Sigmoid colon (tissue), 7 donors: ENCODE results near the gene THBS3. TPM values are rescaled to one million over a fixed set of nuclear protein-coding genes. Genes with fewer than 3 reads are reported as not detected.
A peak's percentile ranks its signal among the peaks of the same experiment; 100 is the strongest.

Experiments
- DNase-seq: peaks from one replicate; pipeline ENCODE4 v3.0.0-alpha.2; 2019
- H3K27ac ChIP-seq, 4 donors: fragments of 200-600 bp; sonication (generic); one replicate each; pipeline ENCODE4 v1.5.1; 2016 to 2019; ENCODE audit warnings: mild to moderate bottlenecking in 1 of 4
- H3K27me3 ChIP-seq, 3 donors: fragments of 200-600 bp; sonication (generic); one replicate each; pipeline ENCODE4 v1.5.1; 2019; ENCODE audit warnings: mild to moderate bottlenecking in 1 of 3
- H3K36me3 ChIP-seq, 4 donors: fragments of 200-600 bp; sonication (generic); one replicate each; pipeline ENCODE4 v1.5.1; 2016 to 2019
- H3K4me1 ChIP-seq, 4 donors: fragments of 200-600 bp; sonication (generic); one replicate each; pipeline ENCODE4 v1.5.1; 2017 to 2019
- H3K4me3 ChIP-seq, 4 donors: fragments of 200-600 bp; sonication (generic); one replicate each; pipeline ENCODE4 v1.5.1; 2017 to 2019; ENCODE audit warnings: mild to moderate bottlenecking in 2 of 4, moderate library complexity in 1 of 4
- H3K9me3 ChIP-seq, 4 donors: fragments of 200-600 bp in 3 of 4; sonication (generic) in 3 of 4; one replicate each; pipeline versions ENCODE4 v1.5.1 to v1.6.1; 2013 to 2019
- EP300 ChIP-seq, 4 donors: sonication (generic); formaldehyde crosslinking; IDR thresholded peaks; one replicate each; pipeline ENCODE4 v1.6.1; 2017; ENCODE audit warnings: antibody characterized with exemption in 4 of 4
- POLR2A ChIP-seq, 2 donors: fragments of 450-650 bp; IDR thresholded peaks; one replicate each; pipeline ENCODE4 v1.6.1; 2016; ENCODE audit warnings: antibody characterized with exemption in 2 of 2, mild to moderate bottlenecking in 2 of 2, moderate library complexity in 2 of 2
- POLR2AphosphoS5 ChIP-seq, 4 donors: sonication (generic); formaldehyde crosslinking; IDR thresholded peaks; one replicate each; pipeline ENCODE4 v1.6.1; 2017; ENCODE audit warnings: antibody characterized with exemption in 4 of 4
- WGBS, 2 donors: extraction: QIAGEN DNeasy Blood & Tissue Kit; methylation state at CpG; one replicate each; pipeline ENCODE4 v1.1.7; 2013; 5-methylcytosine and 5-hydroxymethylcytosine counted together
- intact Hi-C: fragments of 100-400 bp; cut with DNase I; formaldehyde crosslinking; loops from one replicate; pipeline ENCODE4 v1.15.1; 2023
- polyA plus RNA-seq, 3 donors: library from polyadenylated mRNA; stranded (reverse); fragments of 200-250 nt; gene quantifications; one replicate each; pipeline ENCODE4 v1.2.3, GENCODE V29; 2013
- total RNA-seq, 4 donors: library from RNA; depleted of rRNA; stranded (reverse); fragments of >200 nt; gene quantifications; one replicate each; pipeline ENCODE4 v1.1.0, GENCODE V29; 2016
- TF ChIP-seq, protein P1 (sequence below), 4 experiments: fragments of 450-650 bp in 3 of 4; fragments of 200-600 bp in 1 of 4; IDR thresholded peaks; one replicate each; pipeline ENCODE4 v1.5.1; 2016 to 2019; ENCODE audit warnings: antibody characterized with exemption in 4 of 4, mild to moderate bottlenecking in 3 of 4, moderate library complexity in 2 of 4
- donor health status: healthy with polysubstance abuse.
- donor health status: Bipolar disorder and iron deficiency.
- donor health status: healthy.

THBS3 gene
- total and polyA plus RNA-seq, 7 donors, result 3.5 to 43.5 (median 13.4) TPM

DNA sequence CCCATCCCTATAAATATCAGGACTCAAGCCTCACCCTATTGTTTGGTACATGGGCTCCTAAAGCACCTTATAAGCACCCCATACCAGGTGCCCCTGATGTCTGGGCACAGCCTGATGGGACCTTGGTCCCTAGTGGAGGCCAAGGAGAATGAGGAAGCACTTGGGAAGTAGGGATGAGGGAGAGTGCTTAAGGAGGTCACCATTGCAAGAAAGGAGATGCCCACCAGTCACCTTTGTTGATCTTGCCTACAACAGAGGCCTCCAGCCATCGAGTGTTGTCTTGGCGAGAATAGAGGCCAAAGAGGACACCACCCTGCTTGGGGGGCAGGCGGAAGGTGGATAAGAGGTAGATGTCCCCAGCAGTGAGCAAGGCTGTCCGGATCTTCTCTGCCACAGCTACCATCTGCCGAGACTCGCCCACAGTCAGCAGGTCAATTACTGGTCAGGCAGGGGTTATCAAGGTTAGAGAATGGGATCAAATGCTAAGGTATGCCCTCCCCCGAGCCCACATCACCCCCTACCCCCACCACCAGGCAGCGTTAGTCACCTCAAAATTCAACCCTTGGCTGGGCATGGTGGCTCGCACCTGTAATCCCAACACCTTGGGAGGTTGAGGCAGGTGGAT, 1.6 kb downstream of the THBS3 start:
- Histone ChIP-seq H3K9me3 (no peaks in the 10 kb centered on the region), H3K27ac (peak overlapping the region; percentile 93 to 100 (median 98)), H3K27me3 (no peaks in the 10 kb centered on the region), H3K4me1 (peaks cover 0 to 36% (median 30%) of the 10 kb centered on the region in 4 donors), H3K36me3 (peaks cover 0 to 14% (median 4%) of the 10 kb centered on the region in 4 donors), H3K4me3 (no peak overlapping the region)
- WGBS, 2 donors, result 76 to 82% methylated on average over 9 of the region's 9 CpGs
- no peak for TF ChIP-seq POLR2A (IDR thresholded peaks at IDR 0.05)
- no peak for TF ChIP-seq EP300 (IDR thresholded peaks at IDR 0.05)
- TF ChIP-seq, protein P1, sequence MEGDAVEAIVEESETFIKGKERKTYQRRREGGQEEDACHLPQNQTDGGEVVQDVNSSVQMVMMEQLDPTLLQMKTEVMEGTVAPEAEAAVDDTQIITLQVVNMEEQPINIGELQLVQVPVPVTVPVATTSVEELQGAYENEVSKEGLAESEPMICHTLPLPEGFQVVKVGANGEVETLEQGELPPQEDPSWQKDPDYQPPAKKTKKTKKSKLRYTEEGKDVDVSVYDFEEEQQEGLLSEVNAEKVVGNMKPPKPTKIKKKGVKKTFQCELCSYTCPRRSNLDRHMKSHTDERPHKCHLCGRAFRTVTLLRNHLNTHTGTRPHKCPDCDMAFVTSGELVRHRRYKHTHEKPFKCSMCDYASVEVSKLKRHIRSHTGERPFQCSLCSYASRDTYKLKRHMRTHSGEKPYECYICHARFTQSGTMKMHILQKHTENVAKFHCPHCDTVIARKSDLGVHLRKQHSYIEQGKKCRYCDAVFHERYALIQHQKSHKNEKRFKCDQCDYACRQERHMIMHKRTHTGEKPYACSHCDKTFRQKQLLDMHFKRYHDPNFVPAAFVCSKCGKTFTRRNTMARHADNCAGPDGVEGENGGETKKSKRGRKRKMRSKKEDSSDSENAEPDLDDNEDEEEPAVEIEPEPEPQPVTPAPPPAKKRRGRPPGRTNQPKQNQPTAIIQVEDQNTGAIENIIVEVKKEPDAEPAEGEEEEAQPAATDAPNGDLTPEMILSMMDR (IDR thresholded peaks at IDR 0.05), result no peak
- no peak for TF ChIP-seq POLR2AphosphoS5 (IDR thresholded peaks at IDR 0.05)
- no peak for DNase-seq
- intact Hi-C loops, result loop anchor here (5.0 kb wide), 1 partner anchor 36 kb away; a partner anchor contains a TSS

DNA sequence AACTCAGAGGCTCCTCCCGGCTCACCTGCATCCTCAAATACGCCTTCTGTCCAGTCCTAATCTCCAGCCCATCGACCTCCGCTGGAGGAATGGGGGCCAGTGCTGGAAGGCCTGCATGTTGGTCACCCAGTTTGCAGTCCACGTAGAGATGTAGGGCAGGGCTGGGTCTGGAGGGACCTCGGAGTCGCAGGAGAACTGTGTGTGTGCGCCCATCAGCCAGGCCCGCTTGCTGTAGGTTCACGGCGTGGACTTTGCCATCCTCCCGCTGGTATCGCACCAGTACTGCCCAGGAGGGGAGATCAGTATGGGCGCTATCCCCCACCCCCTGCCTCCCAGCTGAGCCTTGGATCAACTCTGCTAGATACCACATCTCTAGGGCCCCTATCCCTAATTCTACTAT, 2.7 kb downstream of the THBS3 start:
- intact Hi-C loops, result loop anchor here (5.0 kb wide), 1 partner anchor 37 kb away; a partner anchor contains a TSS
- no peak for DNase-seq

DNA sequence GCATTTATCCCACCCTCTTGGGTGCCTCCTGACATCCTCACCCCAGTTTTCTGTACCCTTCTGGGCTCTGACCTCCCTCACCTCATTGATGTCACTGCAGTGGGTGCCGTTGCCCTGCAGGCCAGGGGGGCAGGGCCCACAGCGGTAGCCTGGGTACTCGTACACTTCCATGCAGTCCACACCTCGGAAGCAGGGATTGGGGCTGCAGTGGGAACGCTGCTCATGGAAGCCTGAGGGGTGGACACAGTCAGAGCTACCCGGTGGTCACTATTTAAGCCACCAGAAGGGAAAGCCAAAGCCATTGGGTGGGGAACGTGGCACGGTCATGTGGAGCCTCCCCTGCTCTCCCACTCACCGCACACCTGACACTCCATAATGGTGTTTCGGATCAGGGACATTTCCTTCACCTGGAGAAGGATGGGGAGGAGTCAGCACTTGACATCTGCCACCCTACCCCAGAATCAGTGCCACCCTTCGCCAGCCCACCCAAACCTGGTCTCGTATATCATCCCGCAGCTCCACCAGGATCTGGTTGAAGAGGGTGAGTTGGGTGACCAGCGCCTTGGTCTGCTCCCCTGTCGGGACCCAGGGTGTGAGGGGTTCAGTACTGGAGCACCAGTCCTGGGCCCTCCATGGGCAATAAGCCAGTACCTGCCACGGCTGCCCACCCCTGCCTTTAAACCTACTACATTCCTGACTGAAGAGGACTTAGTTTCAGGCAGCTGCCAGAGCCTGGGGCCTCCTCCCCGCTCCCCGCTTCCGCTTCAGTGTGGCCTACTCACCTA, 4.8 kb downstream of the THBS3 start:
- Histone ChIP-seq H3K36me3 (peaks cover 0 to 38% (median 10%) of the 10 kb centered on the region in 4 donors), H3K9me3 (no peaks in the 10 kb centered on the region), H3K27ac (no peak overlapping the region), H3K4me1 (peaks cover 0 to 19% (median 18%) of the 10 kb centered on the region in 4 donors), H3K27me3 (no peaks in the 10 kb centered on the region), H3K4me3 (no peak overlapping the region)
- TF ChIP-seq, protein P1 (IDR thresholded peaks at IDR 0.05), result no peak
- 92 to 94% methylated on average over 19 of the region's 19 CpGs for WGBS, 2 donors
- intact Hi-C loops, result no loop called here
- no peak for DNase-seq

More for the DNA sequence above, 2.7 kb downstream of the THBS3 start:
- H3K27ac ChIP-seq, result no peak overlapping the region
- TF ChIP-seq, protein P1 (IDR thresholded peaks at IDR 0.05), result no peak
- TF ChIP-seq POLR2AphosphoS5 (IDR thresholded peaks at IDR 0.05), result no peak
- no peak for TF ChIP-seq EP300 (IDR thresholded peaks at IDR 0.05)
- TF ChIP-seq POLR2A (IDR thresholded peaks at IDR 0.05), result no peak
- H3K4me1 ChIP-seq, result peaks cover 0 to 33% (median 30%) of the 10 kb centered on the region in 4 donors
- peaks cover 0 to 24% (median 8%) of the 10 kb centered on the region in 4 donors for H3K36me3 ChIP-seq
- H3K27me3 ChIP-seq, result no peaks in the 10 kb centered on the region
- H3K4me3 ChIP-seq, result no peak overlapping the region
- no peaks in the 10 kb centered on the region for H3K9me3 ChIP-seq
- WGBS, 2 donors, result 92 to 96% methylated on average over 14 of the region's 14 CpGs

DNA sequence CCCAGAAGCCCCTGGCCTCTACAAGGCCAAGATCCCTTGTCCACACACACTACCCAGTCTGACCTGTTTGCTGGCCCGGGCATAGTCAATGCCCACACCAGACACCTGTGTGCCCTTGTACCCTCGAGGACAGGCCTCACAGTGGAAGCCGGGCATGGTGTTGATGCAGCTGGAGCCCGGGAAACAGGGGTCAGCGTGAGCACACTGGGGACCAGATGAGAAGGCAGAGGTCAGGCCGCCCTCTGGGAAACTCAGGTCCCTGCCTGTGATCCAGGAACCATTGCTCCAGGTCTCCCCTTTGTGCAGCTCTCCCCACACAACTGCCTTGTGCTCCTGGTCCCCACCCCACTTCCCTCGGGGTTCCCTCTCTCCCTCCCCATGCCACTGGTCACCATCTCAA, 5.5 kb downstream of the THBS3 start:
- 91% methylated on average over 7 of the region's 7 CpGs for WGBS, 2 donors
- peaks cover 0 to 46% (median 11%) of the 10 kb centered on the region in 4 donors for H3K36me3 ChIP-seq
- no peaks in the 10 kb centered on the region for H3K9me3 ChIP-seq
- H3K4me3 ChIP-seq, result no peak overlapping the region
- no peak overlapping the region for H3K27ac ChIP-seq
- no peaks in the 10 kb centered on the region for H3K27me3 ChIP-seq
- H3K4me1 ChIP-seq, result peaks cover 0 to 12% (median 10%) of the 10 kb centered on the region in 4 donors
- no peak for DNase-seq
- TF ChIP-seq POLR2A (IDR thresholded peaks at IDR 0.05), result no peak
- no peak for TF ChIP-seq POLR2AphosphoS5 (IDR thresholded peaks at IDR 0.05)
- no peak for TF ChIP-seq EP300 (IDR thresholded peaks at IDR 0.05)
- intact Hi-C loops, result no loop called here

DNA sequence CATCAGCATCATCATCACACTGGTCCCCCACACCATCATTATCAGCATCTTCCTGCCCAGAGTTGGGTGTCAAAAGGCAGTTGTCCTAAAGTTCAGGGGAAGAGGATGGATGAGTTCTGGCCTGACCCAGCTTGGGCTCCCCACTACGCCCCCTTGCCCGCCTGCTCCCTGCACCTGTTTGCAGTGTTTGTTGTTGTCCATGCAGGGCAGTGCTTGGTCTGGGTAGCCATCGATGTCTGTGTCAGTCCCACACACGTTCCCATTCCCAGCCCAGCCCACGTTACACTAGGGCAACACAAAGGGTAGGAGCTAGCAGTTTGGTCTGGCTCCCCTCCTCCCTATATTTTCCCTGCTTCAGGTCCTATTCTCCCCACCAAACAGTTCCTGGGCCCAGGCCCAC, 6.8 kb downstream of the THBS3 start:
- Histone ChIP-seq H3K27me3 (no peaks in the 10 kb centered on the region), H3K9me3 (no peaks in the 10 kb centered on the region), H3K4me3 (no peak overlapping the region), H3K4me1 (peaks cover 0 to 6% (median 2%) of the 10 kb centered on the region in 4 donors), H3K27ac (no peak overlapping the region), H3K36me3 (peaks cover 0 to 51% (median 14%) of the 10 kb centered on the region in 4 donors)
- intact Hi-C loops, result no loop called here
- no peak for DNase-seq
- no peak for TF ChIP-seq EP300 (IDR thresholded peaks at IDR 0.05)
- TF ChIP-seq POLR2A (IDR thresholded peaks at IDR 0.05), result no peak
- TF ChIP-seq, protein P1 (IDR thresholded peaks at IDR 0.05), result no peak
- no peak for TF ChIP-seq POLR2AphosphoS5 (IDR thresholded peaks at IDR 0.05)
- 89 to 96% methylated on average over 5 of the region's 5 CpGs for WGBS, 2 donors
